DND-41 (cell line): ENCODE results near the gene LTBP1.
"Not testable (repeated sequence)": the region's sequence is repeated elsewhere in the genome, so short reads cannot be mapped to it uniquely, and the experiment has no call there.

Source experiments
- ATAC-seq: fragments of 200-7000 bp; cut with Tn5 transposase; 3 replicates; pipeline ENCODE4 v1.9.1; 2021; ENCODE audit warnings: low read depth; ENCODE audit not compliant: insufficient read depth
- DNase-seq: peaks from one replicate; pipeline ENCODE4 v3.0.0-alpha.2; 2020
- H2AFZ ChIP-seq: 2 replicates; pipeline ENCODE4 v1.6.0; 2012; ENCODE audit warnings: low read depth, low read length
- H3K27ac ChIP-seq: 2 replicates; pipeline ENCODE4 v1.5.1; 2012; ENCODE audit warnings: low read length, inconsistent platforms
- H3K27me3 ChIP-seq: fragments of 200-600 bp; sonication (generic); 2 replicates; pipeline ENCODE4 v1.6.0; 2012; ENCODE audit warnings: low read length, mild to moderate bottlenecking, inconsistent platforms; ENCODE audit not compliant: insufficient read depth, poor library complexity
- H3K36me3 ChIP-seq: 2 replicates; pipeline ENCODE4 v1.5.1; 2012; ENCODE audit warnings: low read length, inconsistent platforms; ENCODE audit not compliant: insufficient read depth
- H3K4me1 ChIP-seq: 2 replicates; pipeline ENCODE4 v1.5.1; 2012; ENCODE audit warnings: mild to moderate bottlenecking, low read length; ENCODE audit not compliant: insufficient read depth
- H3K4me2 ChIP-seq: 2 replicates; pipeline ENCODE4 v1.6.0; 2012; ENCODE audit warnings: mild to moderate bottlenecking, moderate library complexity, low read length, inconsistent platforms; ENCODE audit not compliant: insufficient read depth
- H3K4me3 ChIP-seq, 2 experiments: fragments of 200-600 bp in 1 of 2; shearing (Covaris generic) in 1 of 2; 2 replicates each; pipeline ENCODE4 v1.5.1; 2012 to 2016; ENCODE audit warnings: inconsistent platforms in 2 of 2, low read length in 2 of 2, mild to moderate bottlenecking in 2 of 2, low read depth in 1 of 2, moderate library complexity in 1 of 2
- H3K79me2 ChIP-seq: 2 replicates; pipeline ENCODE4 v1.6.0; 2012; ENCODE audit warnings: low read length, inconsistent platforms; ENCODE audit not compliant: insufficient read depth
- H3K9ac ChIP-seq: 2 replicates; pipeline ENCODE4 v1.6.0; 2012; ENCODE audit warnings: low read depth, mild to moderate bottlenecking, inconsistent platforms, low read length, moderate library complexity
- H3K9me3 ChIP-seq: 2 replicates; pipeline ENCODE4 v1.5.1; 2012; ENCODE audit warnings: low read length, moderate library complexity, mild to moderate bottlenecking, inconsistent platforms; ENCODE audit not compliant: insufficient read depth, severe bottlenecking
- H4K20me1 ChIP-seq: 2 replicates; pipeline ENCODE4 v1.6.0; 2012; ENCODE audit warnings: low read length; ENCODE audit not compliant: insufficient read depth
- CTCF ChIP-seq: IDR thresholded peaks from 2 replicates; pipeline ENCODE4 v1.5.1; 2012; ENCODE audit warnings: borderline replicate concordance, low read length, moderate library complexity, mild to moderate bottlenecking; ENCODE audit not compliant: poor library complexity, severe bottlenecking; ENCODE audit errors: extremely low read depth
- EZH2 ChIP-seq: IDR thresholded peaks from 3 replicates; pipeline ENCODE4 v1.6.1; 2012; ENCODE audit warnings: borderline replicate concordance, low read depth, mild to moderate bottlenecking, moderate library complexity, low read length, inconsistent platforms; ENCODE audit not compliant: severe bottlenecking

The LTBP1 gene

GRCh38 chr2:33168922-33169321 lies 222.2 kb downstream of the LTBP1 start:
- H3K9me3 ChIP-seq = no peaks in the 10 kb centered on the region
- H3K9ac ChIP-seq = no peak overlapping the region
- ATAC-seq = no peak
- no peak overlapping the region for H3K4me2 ChIP-seq
- no peak for TF ChIP-seq EZH2
- no peak for TF ChIP-seq CTCF
- H3K27me3 ChIP-seq = no peaks in the 10 kb centered on the region
- no peak overlapping the region for H3K4me3 ChIP-seq
- H3K79me2 ChIP-seq = no peaks in the 10 kb centered on the region
- H3K27ac ChIP-seq = no peak overlapping the region
- no peaks in the 10 kb centered on the region for H3K4me1 ChIP-seq
- H3K36me3 ChIP-seq = no peaks in the 10 kb centered on the region
- DNase-seq = no peak
- H2AFZ ChIP-seq = no peak overlapping the region
- H4K20me1 ChIP-seq = no peaks in the 10 kb centered on the region

GRCh38 chr2:33170251-33170650 lies 223.5 kb downstream of the LTBP1 start:
- not testable (repeated sequence) for H3K4me2 ChIP-seq, H3K4me3 ChIP-seq, ATAC-seq, H3K36me3 ChIP-seq, H3K27me3 ChIP-seq, H3K27ac ChIP-seq, H3K4me1 ChIP-seq, H3K9ac ChIP-seq, H3K79me2 ChIP-seq, H3K9me3 ChIP-seq, H4K20me1 ChIP-seq, H2AFZ ChIP-seq
- peak; percentile 5 for DNase-seq

GRCh38 chr2:33177627-33178026 lies 230.9 kb downstream of the LTBP1 start:
- Histone ChIP-seq H3K9ac (no peak overlapping the region), H3K4me3 (no peak overlapping the region), H3K79me2 (no peaks in the 10 kb centered on the region), H3K4me1 (no peaks in the 10 kb centered on the region), H4K20me1 (no peaks in the 10 kb centered on the region), H2AFZ (no peak overlapping the region), H3K36me3 (no peaks in the 10 kb centered on the region), H3K4me2 (no peak overlapping the region), H3K27me3 (no peaks in the 10 kb centered on the region), H3K9me3 (no peaks in the 10 kb centered on the region), H3K27ac (no peak overlapping the region)
- ATAC-seq (no peak), DNase-seq (no peak)
- TF ChIP-seq EZH2 (no peak), CTCF (no peak)

GRCh38 chr2:33178209-33178608 lies 231.5 kb downstream of the LTBP1 start:
- H4K20me1 ChIP-seq = no peaks in the 10 kb centered on the region
- H3K4me3 ChIP-seq = no peak overlapping the region

More at GRCh38 chr2:33178209-33178608, 231.5 kb downstream of the LTBP1 start:
- no peaks in the 10 kb centered on the region for H3K36me3 ChIP-seq
- H2AFZ ChIP-seq = no peak overlapping the region
- H3K27me3 ChIP-seq = no peaks in the 10 kb centered on the region
- no peak overlapping the region for H3K4me2 ChIP-seq
- no peaks in the 10 kb centered on the region for H3K9me3 ChIP-seq
- no peaks in the 10 kb centered on the region for H3K79me2 ChIP-seq
- H3K27ac ChIP-seq = no peak overlapping the region
- no peak for DNase-seq
- TF ChIP-seq EZH2 (no peak), CTCF (no peak)
- H3K9ac ChIP-seq = no peak overlapping the region
- no peak for ATAC-seq
- no peaks in the 10 kb centered on the region for H3K4me1 ChIP-seq
